HG03196 (cell line): ENCODE results near the gene ERFL.

Experiments
- ATAC-seq: cut with Tn5 transposase; IDR thresholded peaks from one replicate; pipeline ENCODE4 v1.9.1; 2021; ENCODE audit not compliant: unreplicated experiment

ERFL gene

GRCh38 chr19:41927497-41928192, 604 bp downstream of the ERFL start:
- no peak for ATAC-seq

- no peak for ATAC-seq
Observed at GRCh38 chr19:41926763-41927496, 1.3 kb downstream of the ERFL start.

GRCh38 chr19:41926028-41926762, 2.1 kb downstream of the ERFL start:
- ATAC-seq, result no peak

GRCh38 chr19:41925208-41926003, 2.8 kb downstream of the ERFL start:
- no peak for ATAC-seq

- no peak for ATAC-seq
Observed at GRCh38 chr19:41924151-41925145, 3.8 kb downstream of the ERFL start.

GRCh38 chr19:41923045-41923788, 5.0 kb downstream of the ERFL start:
- ATAC-seq, result no peak

GRCh38 chr19:41922585-41922984, 5.7 kb downstream of the ERFL start:
- ATAC-seq, result no peak

- ATAC-seq, result no peak
Observed at GRCh38 chr19:41921577-41922576, 6.4 kb downstream of the ERFL start.

GRCh38 chr19:41920882-41921576, 7.2 kb downstream of the ERFL start:
- no peak for ATAC-seq

- no peak for ATAC-seq
Observed at GRCh38 chr19:41919948-41920712, 8.1 kb downstream of the ERFL start.

GRCh38 chr19:41918653-41919244, 9.5 kb downstream of the ERFL start:
- no peak for ATAC-seq

- ATAC-seq, result no peak
Observed at GRCh38 chr19:41918095-41918494, 10.2 kb downstream of the ERFL start.

GRCh38 chr19:41917676-41918075, 10.6 kb downstream of the ERFL start:
- ATAC-seq, result no peak

GRCh38 chr19:41915776-41916414, 12.4 kb downstream of the ERFL start:
- ATAC-seq, result no peak

GRCh38 chr19:41915021-41915775, 13.1 kb downstream of the ERFL start:
- ATAC-seq, result no peak
